GM19468 (cell line): Measurements from ENCODE around the gene METRN.

Experiments used
- ATAC-seq: cut with Tn5 transposase; IDR thresholded peaks from one replicate; pipeline ENCODE4 v1.9.1; 2021; ENCODE audit warnings: mild to moderate bottlenecking, moderate library complexity, moderate number of reproducible peaks; ENCODE audit not compliant: unreplicated experiment; ENCODE audit errors: extremely low read depth

The METRN gene

DNA sequence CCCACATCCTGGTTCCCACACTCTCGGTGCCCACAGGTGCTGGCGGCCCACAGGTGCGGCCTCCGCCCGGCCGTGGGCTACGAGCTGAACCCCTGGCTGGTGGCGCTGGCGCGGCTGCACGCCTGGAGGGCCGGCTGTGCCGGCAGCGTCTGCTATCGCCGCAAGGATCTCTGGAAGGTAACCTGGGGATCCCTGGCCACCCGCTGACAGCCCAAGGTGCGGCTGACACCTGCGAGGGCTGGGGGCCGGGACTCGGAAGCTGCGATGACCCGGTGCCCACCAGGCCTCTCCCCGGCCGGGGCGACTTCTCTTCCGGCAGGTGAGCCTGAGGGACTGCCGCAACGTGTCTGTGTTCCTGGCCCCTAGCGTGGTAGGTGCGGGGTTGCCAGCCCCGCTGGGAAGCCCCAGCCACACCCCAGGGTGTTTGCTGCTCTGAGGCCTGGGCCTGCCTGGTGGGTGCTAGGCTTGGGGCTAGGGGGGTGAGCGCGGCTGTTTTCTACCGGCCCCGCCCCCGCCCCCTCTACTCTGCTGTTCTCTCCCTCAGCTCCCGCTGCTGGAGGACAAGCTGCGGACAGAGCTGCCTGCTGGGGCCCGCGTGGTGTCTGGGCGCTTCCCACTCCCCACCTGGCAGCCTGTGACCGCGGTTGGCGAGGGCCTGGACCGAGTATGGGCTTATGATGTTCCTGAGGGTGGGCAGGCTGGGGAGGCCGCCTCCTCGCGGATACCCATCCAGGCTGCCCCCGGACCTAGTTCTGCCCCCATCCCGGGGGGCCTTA lies 7.0 kb downstream of the METRN start:
- no peak for ATAC-seq

DNA sequence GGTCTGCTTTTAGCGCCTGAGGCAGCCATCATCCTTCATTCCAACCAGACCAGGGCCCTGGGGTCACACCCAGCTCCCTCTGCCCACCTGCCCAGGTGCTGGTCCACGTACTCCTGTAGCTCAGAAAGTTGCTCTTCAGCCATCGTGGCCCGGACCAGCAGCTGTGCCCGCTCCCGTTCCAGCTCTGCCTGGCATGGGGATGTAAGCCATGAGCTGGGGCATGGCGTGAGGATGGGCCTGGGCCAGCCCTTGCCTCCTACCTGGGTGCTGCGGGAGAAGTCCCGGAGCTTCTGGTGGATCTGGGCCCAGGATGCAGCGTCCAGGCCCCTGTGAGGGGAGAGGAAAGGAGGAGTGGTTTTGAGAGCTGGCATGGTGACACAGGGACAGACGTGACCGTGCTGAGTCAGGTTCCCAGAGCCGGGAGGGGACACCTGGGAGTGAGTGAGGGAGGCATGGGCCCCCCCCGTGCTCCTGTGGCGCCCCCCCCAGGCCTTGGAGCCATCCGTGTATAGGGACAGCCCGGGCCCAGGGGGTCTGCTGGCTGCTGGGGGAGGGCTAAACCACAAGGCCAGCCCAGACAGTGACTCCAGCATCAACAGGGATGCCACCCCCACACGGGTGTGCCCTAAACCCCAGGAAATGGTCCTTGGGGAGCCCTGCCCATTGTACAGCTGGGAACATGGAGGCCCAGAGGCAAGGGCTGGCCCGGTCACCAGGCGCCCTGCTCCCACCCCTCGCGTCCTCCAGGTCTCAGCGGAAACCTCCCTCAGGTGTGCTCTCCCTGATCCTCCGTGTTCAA lies 8.1 kb downstream of the METRN start:
- ATAC-seq = no peak

DNA sequence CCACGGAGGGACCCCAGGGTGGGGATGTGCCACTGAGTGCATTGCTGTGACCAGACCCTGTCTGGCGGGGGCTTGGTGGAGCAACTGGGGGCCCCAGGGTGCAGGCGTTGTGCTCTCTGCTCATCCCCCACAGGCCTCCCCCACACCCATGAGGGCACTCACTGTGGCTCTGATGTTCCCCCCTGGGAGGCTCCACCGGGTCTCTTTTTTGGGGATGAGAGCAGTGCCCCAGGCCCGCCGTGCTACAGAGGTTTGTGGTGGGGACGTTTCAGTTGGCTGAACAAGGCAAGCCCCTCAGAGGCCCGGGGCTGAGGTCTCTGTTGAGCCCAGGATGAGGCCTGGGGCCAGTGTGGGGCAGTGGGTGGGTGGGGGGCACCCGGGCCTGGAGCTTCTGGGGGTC lies 8.8 kb downstream of the METRN start:
- ATAC-seq = no peak

DNA sequence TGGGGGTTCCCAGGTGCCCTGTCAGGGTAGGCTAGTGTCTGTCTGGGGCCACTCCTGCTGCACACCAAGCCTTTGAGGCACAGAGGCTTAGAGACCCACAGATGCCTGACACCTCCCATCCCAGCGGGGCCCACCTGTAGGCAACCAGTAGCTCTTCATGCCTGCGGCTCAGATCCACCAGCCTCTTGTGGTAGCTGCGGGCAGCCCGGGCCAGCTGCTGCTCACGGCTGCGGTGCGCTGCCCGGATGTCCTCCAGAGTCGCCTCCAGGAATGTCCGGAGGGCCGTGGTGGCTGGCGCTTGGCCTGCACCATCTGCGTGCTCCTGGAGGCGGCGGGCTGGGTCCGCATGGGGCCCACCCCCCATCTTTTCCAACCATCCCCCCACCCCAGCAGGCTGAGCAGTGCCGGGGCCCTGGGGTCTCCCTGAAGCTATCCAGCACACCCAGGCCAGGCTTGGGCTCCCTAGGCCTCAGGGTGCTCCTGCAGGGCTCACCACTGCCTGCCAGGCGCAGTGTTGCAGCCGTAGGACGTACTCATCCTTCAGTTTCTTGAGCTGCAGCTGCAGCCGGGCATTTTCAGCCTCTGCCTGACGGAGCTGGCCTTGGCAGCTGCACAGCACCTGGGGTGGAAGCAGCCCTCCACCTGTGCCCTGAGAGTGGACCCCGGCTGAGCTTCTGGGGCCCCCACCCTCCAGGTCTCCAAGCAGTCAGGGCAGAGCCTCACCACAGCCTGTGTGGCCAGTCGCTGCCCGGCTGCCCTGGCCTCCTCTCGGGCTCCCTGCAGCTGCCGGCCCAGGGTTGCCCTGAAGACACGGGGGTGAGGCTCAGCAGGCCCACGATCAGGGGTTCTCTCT lies 9.5 kb downstream of the METRN start:
- ATAC-seq = no peak

DNA sequence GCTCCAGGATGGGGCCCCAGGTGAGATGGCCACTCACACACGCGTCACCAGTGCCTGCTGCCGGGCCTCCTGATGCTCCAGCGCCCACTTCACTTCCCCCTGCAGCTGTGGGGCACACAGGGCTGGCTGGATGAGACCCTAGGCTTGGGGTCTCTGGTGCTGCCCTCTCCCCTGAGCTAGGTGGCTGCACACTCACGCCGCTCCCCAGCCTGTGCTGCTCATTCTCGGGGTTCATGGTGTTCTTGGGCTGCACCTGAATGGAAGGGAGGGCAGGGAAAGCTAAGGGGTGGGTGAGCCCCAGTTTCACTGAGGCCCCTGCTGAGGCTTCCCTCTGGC lies 10.1 kb downstream of the METRN start:
- no peak for ATAC-seq

DNA sequence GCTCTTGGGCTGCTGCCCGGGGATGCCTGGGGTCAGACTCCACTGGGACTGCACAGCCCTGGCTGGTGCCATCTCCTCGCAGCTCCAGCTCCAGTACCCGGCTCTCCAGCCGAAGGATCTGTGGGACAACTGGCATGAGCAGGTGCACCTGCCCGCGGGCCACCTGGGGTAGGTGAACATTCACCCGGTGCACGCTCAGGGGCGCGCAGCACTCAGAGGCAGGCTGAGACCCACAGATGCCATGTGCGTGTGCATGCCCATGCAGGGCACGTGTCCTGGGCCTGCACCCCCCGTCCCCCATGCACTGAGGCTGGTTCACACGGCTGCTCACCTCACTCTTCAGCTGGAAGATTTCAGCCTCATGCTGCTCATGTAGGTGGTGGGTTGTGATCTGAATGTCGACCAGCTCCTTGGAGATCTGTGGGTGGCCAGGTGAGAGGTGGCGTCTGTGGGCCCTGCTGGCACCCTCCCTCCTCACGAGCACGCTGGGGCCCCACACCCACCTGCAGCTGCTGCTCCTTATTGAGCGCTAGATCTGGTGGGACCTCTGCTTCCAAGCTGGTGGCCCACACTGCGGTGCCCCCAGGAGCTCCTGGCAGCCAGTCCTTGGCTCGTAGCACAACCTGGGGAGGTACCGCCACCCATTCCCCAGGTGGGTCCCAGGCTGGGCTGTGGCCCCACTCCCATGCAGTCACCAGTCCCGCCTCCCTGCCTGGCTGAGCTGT lies 10.7 kb downstream of the METRN start:
- no peak for ATAC-seq

DNA sequence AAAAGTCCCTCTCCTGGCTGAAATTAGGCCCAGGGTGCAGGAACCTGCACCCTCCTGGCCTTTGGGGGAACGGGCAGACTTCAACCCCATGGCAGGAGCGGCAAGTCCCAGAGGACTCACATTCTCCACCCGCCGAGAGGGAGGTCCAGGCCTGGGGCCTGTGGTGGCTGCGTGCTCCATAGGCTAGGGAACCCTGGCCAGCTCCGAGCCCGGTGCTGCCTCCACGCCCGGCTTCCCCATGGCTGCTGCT lies 11.2 kb downstream of the METRN start:
- no peak for ATAC-seq

DNA sequence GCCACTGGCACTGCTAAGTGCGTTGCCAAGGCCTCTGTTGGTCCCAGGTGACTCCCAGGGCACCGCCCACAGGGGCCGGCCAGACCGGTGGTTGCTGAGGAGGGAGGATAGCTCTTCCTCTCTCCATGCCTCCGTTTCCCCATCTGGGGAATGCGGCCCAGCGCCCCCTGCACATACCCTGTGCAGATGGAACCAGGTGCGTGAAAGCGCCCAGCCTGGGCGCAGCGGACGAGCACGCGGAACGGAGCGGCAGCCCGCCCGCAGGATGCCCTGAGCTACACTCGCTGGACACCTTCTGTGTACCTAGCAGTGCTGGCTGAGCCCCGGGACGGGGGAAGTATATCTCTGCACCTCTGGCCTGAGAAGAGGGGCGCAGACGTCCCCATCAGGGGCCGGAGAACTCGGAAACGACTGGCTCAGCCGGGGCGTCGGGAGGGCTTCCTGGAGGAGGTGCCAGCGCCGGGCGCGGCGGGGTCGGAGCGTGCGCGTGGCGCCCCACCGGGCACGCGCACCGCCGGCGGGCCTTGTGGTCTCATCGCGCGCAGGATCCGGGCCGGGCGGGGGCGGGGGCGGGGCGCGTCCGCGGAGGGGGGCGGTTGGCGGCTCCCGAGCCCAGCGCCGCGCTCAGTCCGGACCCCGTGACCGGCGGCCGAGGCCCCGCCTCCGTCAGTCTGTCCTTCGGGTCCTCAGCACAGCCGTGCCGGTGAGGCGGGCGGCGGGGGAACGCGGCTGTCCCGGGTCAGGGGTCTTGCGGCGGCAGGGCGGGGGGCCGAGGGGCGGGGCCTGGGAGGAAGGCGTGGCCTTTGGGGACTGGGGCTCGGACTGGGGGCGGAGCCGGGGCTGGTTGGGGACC lies 11.7 kb downstream of the METRN start, which contains the start of the genes CCDC78 and HAGHL:
TSS of gene CCDC78 (minus strand) at position 6 of the 853 bp plus-strand sequence. CDS start 76 bp downstream, outside the sequence.
TSS of gene HAGHL (plus strand) at position 669 of the 853 bp plus-strand sequence. CDS start 404 bp downstream, outside the sequence.
- no peak for ATAC-seq

DNA sequence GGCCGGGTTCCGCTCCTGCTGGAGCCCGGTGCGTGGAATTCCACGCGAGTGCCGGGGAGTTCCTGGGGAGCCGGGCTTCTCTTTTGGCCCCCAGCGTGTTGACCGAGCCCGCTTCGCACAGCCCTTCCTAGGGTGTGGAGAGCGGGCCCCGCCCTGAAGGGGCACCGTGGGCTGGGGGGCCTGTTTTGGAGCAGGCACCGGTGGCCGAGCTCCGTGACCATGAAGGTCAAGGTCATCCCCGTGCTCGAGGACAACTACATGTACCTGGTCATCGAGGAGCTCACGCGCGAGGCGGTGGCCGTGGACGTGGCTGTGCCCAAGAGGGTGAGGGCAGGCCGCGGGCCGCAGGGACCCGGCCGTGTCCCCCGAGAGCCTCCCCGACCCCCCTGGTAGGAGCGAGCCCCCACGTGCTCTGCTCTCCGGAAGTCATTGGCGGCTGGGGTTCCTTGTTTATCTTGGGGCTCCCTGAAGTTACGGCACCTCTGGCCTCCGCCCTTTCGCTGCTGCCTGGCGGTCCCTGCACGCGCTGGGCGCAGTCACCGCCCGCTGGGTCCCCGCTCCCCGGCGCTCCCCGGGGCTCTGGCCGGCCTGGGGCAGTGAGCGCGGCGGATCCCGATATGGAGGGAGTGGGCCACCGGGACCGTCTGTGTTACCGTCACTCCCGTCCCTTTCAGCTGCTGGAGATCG lies 12.5 kb downstream of the METRN start:
- no peak for ATAC-seq

DNA sequence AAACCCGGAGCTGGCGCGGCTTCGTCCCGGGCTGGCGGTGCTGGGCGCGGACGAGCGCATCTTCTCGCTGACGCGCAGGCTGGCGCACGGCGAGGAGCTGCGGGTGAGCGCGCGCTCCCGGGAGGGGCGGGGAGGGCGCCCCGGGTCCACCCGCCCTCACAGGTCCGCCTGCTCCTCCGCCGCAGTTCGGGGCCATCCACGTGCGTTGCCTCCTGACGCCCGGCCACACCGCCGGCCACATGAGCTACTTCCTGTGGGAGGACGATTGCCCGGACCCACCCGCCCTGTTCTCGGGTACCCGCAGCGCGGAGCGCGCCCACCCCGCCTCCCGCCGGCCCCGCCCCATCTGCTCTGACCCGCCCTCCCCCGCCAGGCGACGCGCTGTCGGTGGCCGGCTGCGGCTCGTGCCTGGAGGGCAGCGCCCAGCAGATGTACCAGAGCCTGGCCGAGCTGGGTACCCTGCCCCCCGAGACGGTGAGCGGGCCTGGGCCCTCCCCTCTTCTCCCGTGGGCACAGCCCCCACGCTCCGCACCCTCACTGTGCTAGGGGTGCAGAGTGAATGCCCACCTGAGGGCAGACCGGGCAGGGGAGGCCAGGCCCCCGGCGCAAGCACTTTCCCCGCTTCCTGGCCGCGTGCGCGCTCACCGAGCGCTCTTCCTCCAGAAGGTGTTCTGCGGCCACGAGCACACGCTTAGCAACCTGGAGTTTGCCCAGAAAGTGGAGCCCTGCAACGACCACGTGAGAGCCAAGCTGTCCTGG lies 13.4 kb downstream of the METRN start:
- no peak for ATAC-seq

DNA sequence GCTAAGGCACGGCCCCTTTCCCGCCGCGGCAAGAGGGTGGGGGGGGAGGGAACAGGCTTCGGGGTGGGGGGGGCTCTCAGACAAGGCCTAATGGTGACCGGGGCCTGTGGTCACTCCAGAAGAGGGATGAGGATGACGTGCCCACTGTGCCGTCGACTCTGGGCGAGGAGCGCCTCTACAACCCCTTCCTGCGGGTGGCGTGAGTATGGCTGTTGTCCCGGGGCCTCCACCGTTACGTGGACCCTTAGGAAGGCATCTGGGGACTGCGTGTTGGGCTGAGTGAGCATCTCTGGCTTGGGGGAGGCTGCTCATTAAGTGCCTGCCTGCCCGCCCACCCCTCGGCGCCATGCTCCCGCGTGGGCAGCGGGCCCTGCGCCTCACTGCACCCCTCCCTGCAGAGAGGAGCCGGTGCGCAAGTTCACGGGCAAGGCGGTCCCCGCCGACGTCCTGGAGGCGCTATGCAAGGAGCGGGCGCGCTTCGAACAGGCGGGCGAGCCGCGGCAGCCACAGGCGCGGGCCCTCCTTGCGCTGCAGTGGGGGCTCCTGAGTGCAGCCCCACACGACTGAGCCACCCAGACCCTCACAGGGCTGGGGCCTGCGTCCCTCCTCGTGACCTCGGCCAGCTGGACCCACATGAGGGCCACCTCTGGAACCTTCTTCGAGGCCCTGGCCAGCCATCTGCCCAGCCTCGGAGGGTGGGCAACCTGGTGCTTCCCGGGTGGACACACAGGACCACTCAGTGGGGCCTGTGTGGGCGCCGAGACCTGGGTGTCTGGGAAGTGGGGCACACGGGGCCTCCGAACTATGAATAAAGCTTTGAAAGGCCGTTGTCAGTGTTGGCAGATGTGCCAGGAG lies 14.2 kb downstream of the METRN start:
- no peak for ATAC-seq

DNA sequence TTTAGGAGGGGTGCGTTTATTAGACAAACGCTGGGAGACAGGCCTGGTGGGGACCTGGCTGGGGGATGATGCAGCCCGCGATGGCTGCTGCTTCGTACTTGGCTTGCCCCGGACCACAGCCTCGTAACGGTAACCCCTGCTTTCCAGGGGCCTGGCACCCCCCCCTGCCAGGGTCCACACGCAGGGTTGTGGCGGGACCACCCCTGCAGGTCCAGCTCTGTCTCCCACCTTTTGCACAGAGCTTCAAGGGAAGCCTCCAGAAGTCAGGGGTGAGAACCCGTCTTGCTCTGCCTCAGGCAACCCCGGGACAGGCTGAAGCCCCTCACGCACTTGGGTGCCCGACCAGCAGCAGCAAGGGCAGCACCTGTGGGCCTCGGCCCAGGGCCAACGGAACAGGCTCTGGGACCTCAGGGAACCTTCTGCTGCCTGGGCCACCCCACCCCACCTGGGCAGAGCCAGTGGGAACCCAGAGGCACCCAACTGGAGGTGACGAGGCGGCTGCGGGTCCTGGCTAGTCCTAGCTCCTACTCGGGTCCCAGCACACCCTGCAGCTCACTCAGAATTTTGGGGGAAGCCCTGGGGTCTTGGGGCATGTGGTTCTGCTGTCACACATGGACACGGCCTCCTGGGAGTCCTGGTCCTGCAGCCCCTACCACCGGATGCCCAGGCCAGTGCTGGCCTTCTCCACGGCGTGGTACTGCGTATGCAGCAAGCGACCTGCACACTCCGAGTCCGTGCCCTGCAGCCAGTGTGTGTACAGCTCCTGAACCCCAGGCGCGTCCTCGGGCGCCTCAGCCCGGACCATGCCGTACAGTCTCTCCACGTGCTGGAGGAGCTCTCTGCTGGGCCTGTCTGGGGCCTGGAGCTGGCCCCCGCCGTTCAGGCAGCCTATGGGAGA lies 15.1 kb downstream of the METRN start:
- ATAC-seq = no peak

DNA sequence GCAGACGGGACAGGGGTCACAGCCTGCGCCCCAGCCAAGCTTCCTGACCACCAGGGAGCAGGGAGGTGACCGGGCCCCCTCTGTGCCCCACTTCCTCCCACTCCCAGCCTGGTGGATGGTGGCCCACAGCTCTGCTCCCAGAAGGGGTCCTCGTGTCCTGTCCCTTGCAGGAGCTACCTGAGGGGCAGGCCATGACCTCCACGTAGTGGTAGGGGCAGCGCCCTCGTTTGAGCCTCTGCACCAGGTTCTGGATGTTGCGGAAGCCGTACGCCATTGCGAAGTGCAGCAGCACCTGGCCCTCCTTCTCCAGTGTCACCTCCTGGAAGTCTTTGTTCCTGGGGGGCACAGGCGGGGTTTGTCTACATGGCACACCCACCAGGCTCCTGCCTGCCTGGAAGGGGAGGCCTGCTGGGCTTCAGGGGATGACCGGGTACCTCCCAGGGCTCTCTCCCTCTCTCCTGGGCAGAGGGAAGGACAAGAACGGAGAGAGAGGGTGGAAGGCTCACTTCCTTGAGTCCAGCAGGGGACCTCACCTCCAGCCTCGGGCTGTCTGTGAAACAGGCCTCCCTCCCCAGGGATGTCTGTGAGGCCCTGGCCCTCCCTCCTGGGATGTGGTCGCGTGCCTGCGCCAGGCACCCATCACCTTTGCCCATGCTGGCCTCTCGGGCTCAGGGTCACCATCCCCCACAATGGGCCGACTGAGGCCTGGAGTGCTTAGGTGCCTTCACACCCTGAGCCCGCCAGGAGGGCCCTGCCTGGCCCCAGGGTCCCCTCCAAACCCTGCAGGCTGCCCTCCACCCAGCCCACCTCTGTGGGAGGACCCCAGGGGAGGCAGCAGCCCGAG lies 16.0 kb downstream of the METRN start:
- ATAC-seq = no peak

DNA sequence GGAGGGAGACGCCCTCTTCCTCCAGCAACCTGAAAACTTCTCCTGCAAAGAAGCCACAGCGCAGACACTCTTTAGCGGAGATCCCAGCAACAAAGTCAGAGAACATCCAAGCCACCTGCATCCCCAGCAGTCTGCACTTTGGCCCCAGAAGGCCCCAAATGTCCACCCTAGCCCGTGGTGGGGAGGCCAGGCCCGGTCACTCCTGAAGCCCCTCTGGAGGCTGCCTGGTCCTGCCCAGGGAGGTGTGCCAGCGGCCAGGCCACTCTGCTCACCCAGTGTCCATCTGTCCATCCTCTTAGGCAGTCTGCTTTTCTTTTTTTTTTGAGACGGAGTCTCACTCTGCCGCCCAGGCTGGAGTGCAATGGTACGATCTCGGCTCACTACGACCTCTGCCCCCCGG lies 17.4 kb downstream of the METRN start:
- no peak for ATAC-seq

DNA sequence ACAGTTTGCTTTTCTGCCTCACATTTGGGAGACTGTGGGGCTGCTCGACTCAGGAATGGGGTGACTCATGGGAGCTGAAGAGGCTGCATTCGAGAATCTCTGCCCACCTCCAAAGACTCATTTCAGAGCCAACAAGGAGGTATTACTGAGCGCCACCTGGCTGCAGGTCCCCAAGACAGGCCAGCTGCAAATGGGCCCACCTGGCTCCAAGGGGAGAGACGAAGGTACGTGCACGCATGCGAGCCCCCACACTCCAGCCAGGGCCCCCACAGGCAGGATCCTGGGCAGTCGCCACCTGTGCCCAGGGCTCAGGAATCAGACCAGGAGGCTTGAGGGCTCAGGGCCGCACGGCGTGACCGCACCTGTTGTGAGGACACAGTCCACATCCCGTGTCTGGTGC lies 18.0 kb downstream of the METRN start:
- no peak for ATAC-seq
